Suppressor macrophage treated with lipopolysaccharide for 1 hour (primary cell): ENCODE data around the gene ALDOA.

Source experiments
- DNase-seq, 3 donors: peaks; one replicate each; pipeline ENCODE4 v3.0.0-alpha.2; 2020 to 2022

The ALDOA gene

DNA sequence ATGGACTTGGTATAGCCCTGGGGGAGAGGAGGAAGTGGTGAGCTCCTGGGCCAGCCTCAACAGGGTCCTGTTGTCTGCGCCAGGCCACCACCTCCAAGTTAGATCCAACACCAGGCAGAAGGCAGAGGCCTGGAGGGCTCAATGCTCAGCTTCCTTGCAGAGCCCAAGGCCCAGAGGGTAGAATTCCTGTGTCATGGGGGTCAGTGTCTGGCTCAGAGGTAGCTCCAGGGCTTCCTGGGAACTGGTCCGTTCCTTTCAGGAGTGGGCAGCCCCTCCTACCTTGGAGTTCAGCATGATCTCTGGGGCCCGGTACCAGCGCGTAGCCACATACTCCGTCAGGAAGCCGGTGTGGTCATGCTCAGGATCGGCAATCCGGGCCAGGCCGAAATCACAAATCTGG is 52.2 kb downstream of the ALDOA start:
- no peak for DNase-seq

DNA sequence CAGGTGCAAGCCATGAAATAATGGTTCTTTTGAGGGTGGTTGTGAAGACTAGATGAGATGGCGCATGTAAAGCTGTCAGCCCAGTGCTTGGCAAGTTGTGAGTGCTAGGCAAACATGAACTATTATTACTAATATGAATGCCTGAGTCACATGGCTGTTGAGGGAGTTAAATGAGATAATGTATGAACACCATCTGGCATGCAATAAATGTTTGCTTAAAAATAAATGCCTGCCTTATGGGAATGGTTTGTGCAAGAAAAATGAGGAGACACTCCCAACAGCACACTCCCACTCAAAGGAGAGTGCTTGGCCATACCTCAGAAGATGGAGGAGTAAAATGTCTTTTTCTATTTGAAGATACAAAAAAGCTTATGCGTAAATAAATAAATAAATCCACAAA is 53.9 kb downstream of the ALDOA start:
- DNase-seq, result no peak
